Suprapubic skin (tissue), 4 donors: ENCODE results near the gene ZBTB21. TPM values are rescaled to one million over a fixed set of nuclear protein-coding genes. Genes with fewer than 3 reads are reported as not detected.

ENCODE experiments used
- DNase-seq, 2 donors: peaks; one replicate each; pipeline ENCODE4 v3.0.0-alpha.2; 2019; ENCODE audit warnings: low spot score in 2 of 2
- H3K27ac ChIP-seq: fragments of 200-600 bp; sonication (generic); one replicate; pipeline ENCODE4 v1.5.1; 2019
- H3K27me3 ChIP-seq: fragments of 200-600 bp; sonication (generic); one replicate; pipeline ENCODE4 v1.5.1; 2019
- H3K36me3 ChIP-seq: fragments of 200-600 bp; sonication (generic); one replicate; pipeline ENCODE4 v1.5.1; 2019
- H3K4me1 ChIP-seq: fragments of 200-600 bp; sonication (generic); one replicate; pipeline ENCODE4 v1.5.1; 2019
- H3K4me3 ChIP-seq: fragments of 200-600 bp; sonication (generic); one replicate; pipeline ENCODE4 v1.5.1; 2019; ENCODE audit warnings: mild to moderate bottlenecking
- H3K9me3 ChIP-seq: fragments of 200-600 bp; sonication (generic); one replicate; pipeline ENCODE4 v1.5.1; 2019
- EP300 ChIP-seq: sonication (generic); formaldehyde crosslinking; IDR thresholded peaks from one replicate; pipeline ENCODE4 v1.6.1; 2017; ENCODE audit warnings: antibody characterized with exemption
- POLR2A ChIP-seq, 2 donors: fragments of 450-650 bp; IDR thresholded peaks; one replicate each; pipeline ENCODE4 v1.6.1; 2017; ENCODE audit warnings: antibody characterized with exemption in 2 of 2, mild to moderate bottlenecking in 2 of 2, moderate library complexity in 2 of 2
- POLR2AphosphoS5 ChIP-seq, 3 donors: sonication (generic); formaldehyde crosslinking; IDR thresholded peaks; one replicate each; pipeline ENCODE4 v1.6.1; 2017; ENCODE audit warnings: antibody characterized with exemption in 3 of 3
- WGBS: methylation state at CpG from one replicate; pipeline ENCODE4 v1.1.5; 2018; 5-methylcytosine and 5-hydroxymethylcytosine counted together
- total RNA-seq, 4 donors: library from RNA; depleted of rRNA; stranded (reverse); fragments of >200 nt; gene quantifications; one replicate each; pipeline ENCODE4 v1.1.0, GENCODE V29; 2016
- TF ChIP-seq, protein P1 (sequence below), 2 donors: fragments of 200-600 bp in 1 of 2; fragments of 450-650 bp in 1 of 2; sonication (generic) in 1 of 2; IDR thresholded peaks; one replicate each; pipeline ENCODE4 v1.5.1; 2016 to 2019; ENCODE audit warnings: antibody characterized with exemption in 2 of 2, mild to moderate bottlenecking in 1 of 2, moderate library complexity in 1 of 2

Gene ZBTB21
- total RNA-seq, 4 donors from 2014 or later = 24.5 to 39.1 (median 30.5) TPM

DNA sequence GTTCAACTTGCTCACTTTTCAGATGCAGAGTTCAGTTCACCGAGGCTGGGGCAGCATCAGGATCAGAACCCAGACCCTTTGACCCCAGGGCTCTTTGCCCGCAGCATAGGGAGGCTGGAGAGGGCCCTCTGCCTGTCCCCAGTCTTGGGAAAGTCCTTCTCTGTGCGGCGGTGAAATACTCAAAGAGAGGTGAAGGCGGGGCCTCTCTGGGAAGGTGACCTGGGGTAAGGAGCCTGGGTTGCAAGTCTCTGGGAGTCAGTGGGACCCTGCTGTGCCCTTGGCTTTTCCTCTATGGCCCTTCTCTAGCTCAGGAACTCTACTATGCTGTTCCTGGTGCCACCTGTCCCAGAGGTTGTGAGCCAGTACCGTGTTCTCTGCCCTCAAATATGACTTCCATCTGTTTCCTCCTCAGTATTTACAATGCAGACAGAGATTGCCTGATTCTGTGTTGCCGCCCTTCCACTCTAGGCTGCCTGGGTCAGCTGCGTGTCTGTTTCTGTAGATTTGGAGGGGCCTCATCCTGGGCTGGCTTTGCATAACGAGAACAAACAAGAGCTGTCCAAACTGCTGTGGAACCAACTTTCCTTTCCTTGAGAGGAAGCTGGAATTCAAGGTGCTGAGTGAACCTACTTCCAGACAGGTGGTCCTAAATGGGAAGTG, 18.7 kb upstream of the ZBTB21 start:
- Histone ChIP-seq H3K4me1 (peaks cover 12% of the 10 kb centered on the region), H3K9me3 (no peaks in the 10 kb centered on the region), H3K4me3 (no peak overlapping the region), H3K36me3 (no peaks in the 10 kb centered on the region), H3K27me3 (no peaks in the 10 kb centered on the region), H3K27ac (no peak overlapping the region)
- TF ChIP-seq, protein P1, sequence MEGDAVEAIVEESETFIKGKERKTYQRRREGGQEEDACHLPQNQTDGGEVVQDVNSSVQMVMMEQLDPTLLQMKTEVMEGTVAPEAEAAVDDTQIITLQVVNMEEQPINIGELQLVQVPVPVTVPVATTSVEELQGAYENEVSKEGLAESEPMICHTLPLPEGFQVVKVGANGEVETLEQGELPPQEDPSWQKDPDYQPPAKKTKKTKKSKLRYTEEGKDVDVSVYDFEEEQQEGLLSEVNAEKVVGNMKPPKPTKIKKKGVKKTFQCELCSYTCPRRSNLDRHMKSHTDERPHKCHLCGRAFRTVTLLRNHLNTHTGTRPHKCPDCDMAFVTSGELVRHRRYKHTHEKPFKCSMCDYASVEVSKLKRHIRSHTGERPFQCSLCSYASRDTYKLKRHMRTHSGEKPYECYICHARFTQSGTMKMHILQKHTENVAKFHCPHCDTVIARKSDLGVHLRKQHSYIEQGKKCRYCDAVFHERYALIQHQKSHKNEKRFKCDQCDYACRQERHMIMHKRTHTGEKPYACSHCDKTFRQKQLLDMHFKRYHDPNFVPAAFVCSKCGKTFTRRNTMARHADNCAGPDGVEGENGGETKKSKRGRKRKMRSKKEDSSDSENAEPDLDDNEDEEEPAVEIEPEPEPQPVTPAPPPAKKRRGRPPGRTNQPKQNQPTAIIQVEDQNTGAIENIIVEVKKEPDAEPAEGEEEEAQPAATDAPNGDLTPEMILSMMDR (IDR thresholded peaks at IDR 0.05) = no peak
- WGBS = 75% methylated on average over 8 of the region's 9 CpGs
- DNase-seq = peak in 1 of 2 donors; percentile 69

DNA sequence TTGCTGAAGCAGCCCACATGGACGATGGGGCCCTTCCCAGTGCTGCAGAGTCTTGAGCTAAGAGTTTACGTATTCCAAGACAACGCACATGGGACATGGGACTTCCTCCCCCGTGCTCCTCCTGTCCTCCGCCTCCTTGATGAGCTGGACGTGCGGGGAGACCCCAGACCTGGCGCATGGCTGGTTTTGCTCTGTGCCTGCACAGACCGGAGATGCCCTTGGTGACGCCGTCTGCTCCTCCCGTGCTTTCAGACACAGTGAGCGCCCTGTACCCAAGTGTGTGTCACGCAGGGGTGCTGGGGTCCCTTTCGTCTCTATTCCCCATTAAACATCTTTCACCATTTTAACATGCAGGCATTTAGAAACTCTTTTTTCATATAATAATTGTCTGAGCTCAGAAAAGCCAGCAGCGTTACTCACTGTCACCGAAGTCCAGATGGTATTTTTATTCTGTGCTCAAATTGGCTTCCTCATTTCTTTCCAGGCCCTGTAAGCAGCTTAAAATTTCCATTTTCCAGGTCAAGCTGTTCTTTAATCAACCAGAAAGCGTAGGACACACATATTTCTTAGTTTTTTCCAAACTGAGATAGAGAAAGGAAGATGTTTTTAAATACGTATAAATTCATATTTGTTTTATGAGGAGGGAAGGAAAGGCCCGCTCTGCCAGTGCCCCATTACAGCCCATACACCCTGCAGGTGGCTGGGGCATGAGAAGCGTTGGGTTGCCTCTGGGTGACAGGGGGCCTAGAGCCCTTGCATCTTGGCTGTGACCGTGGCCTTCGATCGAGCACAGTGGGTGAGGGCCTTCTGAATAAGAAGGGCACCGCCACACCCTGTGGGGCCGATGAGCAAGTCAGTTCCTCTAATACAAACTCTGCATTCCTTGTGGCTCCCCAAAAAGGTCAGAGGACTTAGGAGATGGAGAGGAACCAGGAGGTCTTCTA, 17.9 kb upstream of the ZBTB21 start:
- Histone ChIP-seq H3K4me3 (no peak overlapping the region), H3K27ac (no peak overlapping the region), H3K36me3 (no peaks in the 10 kb centered on the region), H3K9me3 (no peaks in the 10 kb centered on the region), H3K27me3 (no peaks in the 10 kb centered on the region), H3K4me1 (peaks cover 12% of the 10 kb centered on the region)
- TF ChIP-seq EP300 (no peak), POLR2AphosphoS5 (IDR thresholded peaks at IDR 0.05) (no peak), POLR2A (IDR thresholded peaks at IDR 0.05) (no peak)
- TF ChIP-seq, protein P1 (IDR thresholded peaks at IDR 0.05) = no peak
- WGBS = 72% methylated on average over 26 of the region's 26 CpGs
- DNase-seq = peak in 1 of 2 donors; percentile 70

DNA sequence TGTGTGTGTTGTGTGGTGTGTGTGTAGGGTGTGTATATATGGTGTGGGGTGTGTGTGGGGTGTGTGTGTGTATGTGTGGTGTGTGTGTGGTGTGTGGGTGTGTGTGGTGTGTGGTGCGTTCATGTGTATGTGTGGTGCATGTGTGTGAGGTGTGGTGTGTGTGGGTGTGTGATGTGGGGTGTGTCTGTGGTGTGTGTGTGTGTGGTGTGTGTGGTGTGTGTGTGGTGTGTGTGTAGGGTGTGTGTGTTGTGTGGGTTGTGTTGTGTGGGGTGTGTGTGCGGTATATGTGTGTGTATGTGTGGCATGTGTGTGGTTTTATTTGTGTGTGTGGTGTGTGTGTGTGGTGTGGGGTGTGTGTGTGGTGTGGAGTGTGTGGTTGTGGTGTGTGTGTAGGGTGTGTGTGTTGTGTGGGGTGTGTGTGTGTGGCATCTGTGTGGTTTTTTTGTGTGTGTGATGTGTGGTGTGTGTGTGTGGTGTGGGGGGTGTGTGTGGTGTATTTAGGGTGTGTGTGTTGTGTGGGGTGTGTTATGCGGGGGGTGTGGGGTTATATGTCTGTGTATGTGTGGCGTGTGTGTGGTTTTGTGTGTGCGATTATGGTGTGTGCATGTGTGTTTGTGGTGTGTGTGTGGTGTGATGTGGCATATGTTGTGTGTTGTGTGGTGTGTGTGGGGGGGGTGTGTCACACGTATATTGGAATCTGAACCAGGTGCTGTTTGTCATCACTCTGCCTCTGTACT, 17.1 kb upstream of the ZBTB21 start:
- Histone ChIP-seq H3K9me3 (no peaks in the 10 kb centered on the region), H3K36me3 (no peaks in the 10 kb centered on the region), H3K27ac (no peak overlapping the region), H3K27me3 (peaks cover under 1% of the 10 kb centered on the region), H3K4me1 (peaks cover 12% of the 10 kb centered on the region), H3K4me3 (no peak overlapping the region)
- no peak for TF ChIP-seq POLR2AphosphoS5 (IDR thresholded peaks at IDR 0.05)
- no peak for TF ChIP-seq POLR2A (IDR thresholded peaks at IDR 0.05)
- TF ChIP-seq, protein P1 (IDR thresholded peaks at IDR 0.05) = no peak
- TF ChIP-seq EP300 = no peak
- DNase-seq = peak in 1 of 2 donors; percentile 21
- WGBS = 81% methylated on average over 6 of the region's 6 CpGs

DNA sequence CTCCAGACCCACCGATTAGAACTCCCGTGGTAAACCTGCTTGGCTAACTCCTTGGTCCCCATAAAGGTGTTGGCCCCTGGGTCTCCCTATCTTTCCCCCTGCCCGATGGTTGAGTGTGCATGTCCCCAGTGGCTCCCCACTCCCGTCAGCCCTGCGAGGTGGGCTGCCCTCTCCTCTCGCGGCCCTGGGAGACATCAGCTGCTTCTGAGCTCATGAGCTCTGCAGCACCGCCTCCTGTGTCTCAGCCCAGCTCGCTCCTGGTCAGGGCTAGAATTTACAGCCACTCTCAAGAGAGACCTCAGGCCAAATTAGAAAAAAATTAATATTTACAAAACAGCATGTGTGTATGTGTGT, 15.9 kb upstream of the ZBTB21 start:
- 79% methylated on average over 5 of the region's 9 CpGs for WGBS
- H3K27me3 ChIP-seq = peaks cover 3% of the 10 kb centered on the region
- H3K9me3 ChIP-seq = no peaks in the 10 kb centered on the region
- peaks cover 12% of the 10 kb centered on the region for H3K4me1 ChIP-seq
- H3K27ac ChIP-seq = no peak overlapping the region
- TF ChIP-seq EP300 = no peak
- TF ChIP-seq, protein P1 (IDR thresholded peaks at IDR 0.05) = no peak
- no peak for TF ChIP-seq POLR2AphosphoS5 (IDR thresholded peaks at IDR 0.05)
- TF ChIP-seq POLR2A (IDR thresholded peaks at IDR 0.05) = no peak
- no peaks in the 10 kb centered on the region for H3K36me3 ChIP-seq
- no peak overlapping the region for H3K4me3 ChIP-seq
- peak in 1 of 2 donors; percentile 53 for DNase-seq
